D721Med (cell line): ENCODE measurements around the gene CALCB.
A peak's percentile ranks its signal among the peaks of the same experiment; 100 is the strongest.

ENCODE experiments used
- DNase-seq: peaks from one replicate; pipeline ENCODE4 v3.0.0; 2011; ENCODE audit warnings: low spot score; ENCODE audit not compliant: insufficient read length
- FAIRE-seq: peaks from 2 replicates; lab custom pipeline; 2011; peaks lifted over from hg19 to GRCh38; lab: Jason Lieb, UNC
- TF ChIP-seq, protein P1 (sequence below): IDR thresholded peaks from 2 replicates; pipeline ENCODE4 v1.5.1; 2012; ENCODE audit warnings: mild to moderate bottlenecking, control low read depth; ENCODE audit not compliant: insufficient read depth; ENCODE audit errors: missing control alignments

The CALCB gene

DNA sequence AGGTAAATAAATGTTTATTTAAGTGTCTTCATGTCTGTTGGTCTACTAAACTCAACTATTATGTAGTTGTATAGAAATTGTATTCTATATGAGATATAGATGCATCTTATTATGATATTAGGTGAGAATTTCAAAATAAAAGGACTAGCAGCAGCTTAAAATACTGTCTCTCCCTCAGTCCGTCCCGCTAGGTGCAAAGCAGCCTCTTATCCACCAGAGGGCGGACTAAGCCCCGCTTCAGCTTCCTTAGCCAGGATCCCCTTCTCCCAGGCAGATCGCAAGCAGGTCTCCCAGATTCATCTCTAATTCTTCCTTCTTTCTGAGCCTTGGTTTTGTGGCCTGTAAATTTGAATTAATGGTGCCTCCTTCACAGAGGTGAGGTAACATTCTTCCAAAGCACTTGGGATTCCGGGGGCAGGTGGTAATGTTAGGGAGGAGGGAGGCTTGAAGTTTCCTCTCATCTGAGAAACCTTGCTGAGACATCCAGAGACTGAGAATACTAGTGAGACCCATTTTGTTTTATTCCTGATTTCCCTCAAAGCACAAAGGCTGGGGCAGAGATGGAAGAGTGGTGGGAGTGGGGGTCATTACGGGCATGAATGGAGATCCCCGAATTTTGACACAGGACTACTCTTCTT lies 27.8 kb downstream of the CALCB start:
- DNase-seq (peak; percentile 32), FAIRE-seq (no peak)
- TF ChIP-seq, protein P1, sequence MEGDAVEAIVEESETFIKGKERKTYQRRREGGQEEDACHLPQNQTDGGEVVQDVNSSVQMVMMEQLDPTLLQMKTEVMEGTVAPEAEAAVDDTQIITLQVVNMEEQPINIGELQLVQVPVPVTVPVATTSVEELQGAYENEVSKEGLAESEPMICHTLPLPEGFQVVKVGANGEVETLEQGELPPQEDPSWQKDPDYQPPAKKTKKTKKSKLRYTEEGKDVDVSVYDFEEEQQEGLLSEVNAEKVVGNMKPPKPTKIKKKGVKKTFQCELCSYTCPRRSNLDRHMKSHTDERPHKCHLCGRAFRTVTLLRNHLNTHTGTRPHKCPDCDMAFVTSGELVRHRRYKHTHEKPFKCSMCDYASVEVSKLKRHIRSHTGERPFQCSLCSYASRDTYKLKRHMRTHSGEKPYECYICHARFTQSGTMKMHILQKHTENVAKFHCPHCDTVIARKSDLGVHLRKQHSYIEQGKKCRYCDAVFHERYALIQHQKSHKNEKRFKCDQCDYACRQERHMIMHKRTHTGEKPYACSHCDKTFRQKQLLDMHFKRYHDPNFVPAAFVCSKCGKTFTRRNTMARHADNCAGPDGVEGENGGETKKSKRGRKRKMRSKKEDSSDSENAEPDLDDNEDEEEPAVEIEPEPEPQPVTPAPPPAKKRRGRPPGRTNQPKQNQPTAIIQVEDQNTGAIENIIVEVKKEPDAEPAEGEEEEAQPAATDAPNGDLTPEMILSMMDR, result peak; percentile 88

DNA sequence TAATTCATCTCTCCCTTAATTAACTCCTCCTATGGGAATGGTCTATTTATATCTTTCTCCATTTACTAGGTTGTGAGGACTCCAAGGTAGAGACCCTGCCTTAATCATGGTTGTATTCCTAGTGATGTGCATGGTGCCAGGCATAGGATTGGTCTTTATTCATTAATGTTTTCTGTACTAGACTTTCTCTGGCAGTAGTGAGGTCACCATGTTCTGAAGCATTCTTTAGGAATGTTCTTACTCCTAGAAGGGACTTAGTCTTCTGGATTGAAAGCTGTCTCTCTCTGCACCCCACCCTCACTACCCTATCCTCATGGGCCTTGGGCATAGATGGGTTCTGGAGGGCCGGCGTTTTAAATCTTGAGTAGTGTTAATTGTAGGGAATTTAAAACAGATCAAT lies 30.8 kb downstream of the CALCB start:
- TF ChIP-seq, protein P1, result no peak
- DNase-seq (no peak), FAIRE-seq (no peak)

DNA sequence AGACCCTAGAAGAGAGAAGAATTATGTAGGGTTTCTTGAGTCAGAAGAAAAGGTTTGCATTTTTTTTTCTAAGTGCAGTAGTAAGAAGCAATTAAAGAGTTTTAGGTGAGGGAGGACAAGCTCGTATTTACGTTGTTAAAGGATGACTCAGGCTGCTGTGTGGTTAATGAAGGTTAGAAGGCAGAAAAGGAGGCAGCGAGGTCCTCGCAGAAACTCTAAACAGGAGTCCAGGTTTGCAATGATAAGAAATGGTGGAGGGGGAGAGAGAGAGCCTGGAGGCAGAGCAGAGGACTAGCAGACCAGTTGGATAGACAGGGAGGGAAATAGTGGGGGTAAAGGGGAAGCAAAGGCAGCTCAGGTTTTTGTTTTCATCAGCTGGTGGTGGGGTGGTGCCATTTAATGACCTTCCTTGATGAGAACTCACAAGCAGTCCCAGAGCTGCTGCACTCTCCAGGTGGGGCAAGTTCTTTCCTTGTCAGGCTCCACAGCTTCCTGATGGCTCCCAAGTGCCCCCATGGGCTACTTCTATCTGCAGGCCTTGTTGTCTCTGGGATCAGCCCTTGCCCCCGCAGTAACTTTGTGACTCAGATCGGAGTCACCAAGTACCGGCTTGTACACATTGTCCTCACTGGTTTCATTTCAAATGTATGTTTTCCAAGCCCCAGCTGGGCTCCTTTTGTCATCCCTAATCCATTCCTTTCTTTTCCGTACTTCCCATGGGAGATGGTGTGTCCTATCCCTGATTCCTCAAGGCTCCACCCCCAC lies 33.0 kb downstream of the CALCB start:
- FAIRE-seq (no peak), DNase-seq (no peak)
- TF ChIP-seq, protein P1, result no peak

DNA sequence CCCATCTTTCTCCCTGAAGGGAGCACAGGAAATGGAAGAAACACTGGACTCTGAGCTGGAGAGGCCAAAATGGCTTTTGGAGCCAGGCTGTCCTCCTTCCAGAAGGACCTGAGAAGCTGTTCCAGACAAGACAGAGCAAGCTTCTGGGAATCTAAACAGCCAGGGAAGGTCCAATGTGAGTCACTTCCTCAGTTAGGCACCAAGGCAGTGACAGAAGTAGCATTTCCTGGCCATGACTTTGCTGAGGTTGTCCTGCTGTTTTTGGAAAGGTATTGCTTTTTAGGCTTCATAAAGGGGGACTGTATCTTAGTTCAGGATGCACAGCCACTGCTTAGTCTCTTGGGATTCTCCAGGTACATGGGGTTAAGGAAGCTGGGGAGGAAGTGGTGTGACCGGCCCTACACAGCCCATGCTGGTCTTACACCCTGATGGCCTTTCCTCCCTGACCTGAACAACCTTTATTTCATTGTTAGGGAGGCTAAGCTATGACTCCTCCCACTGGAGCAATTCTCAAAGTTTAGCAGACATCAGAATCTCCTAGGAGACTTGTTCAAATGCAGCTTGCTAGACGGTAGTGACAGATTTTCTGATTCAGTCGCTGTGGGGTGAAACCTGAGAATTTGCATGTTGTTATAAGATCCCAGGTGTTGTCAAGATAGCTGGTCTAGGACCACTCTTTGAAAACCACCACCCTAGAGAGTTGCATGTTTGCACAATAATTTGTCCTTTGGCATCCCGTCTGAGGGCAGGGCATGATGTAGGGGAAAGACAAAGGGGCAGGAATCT lies 34.5 kb downstream of the CALCB start:
- TF ChIP-seq, protein P1, result no peak
- FAIRE-seq, result no peak
- no peak for DNase-seq

DNA sequence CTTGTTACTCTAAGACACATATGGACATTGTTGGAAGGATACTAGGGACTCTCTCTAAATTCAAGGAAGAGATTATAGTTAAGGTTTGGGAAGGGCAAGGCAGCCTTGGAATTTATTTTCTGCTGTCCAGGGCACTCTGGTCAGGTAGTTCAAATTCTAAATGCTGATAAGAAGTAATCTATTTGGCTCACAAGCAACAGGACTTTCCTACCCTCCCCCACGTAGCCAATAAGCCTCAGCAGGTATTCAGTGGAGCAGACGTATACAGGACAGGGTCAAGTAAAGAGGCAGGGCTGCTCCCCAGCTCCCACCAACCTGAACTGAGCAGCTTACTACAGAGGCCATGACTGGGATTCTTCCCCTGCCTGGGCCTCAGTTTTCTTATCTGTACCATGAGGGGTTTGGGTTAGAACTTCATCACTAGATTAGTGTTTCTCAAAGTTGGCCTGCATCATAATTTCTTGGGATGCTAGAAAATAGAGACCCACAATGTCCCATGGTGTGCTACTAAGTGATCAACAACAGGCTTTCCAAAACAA lies 35.3 kb downstream of the CALCB start:
- TF ChIP-seq, protein P1, result no peak
- no peak for FAIRE-seq
- no peak for DNase-seq

DNA sequence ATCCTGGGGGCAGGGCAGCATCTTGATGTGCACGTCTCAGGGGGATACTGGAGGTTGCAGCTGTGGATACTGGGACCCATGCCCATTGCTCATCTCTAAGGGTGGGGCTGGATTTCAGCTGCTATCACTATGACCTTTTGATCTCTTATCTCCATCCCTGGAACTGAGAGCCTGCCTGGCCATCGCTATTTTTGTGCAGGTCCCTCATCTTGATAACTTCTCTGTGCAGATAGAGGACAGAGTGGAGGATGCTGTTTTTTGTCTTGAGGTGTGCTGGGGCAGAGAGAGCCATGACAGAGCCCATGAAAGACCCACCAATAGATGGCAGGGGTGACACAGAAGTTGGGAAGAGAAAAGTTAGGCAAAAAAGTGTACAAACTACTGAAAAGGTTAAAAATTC lies 36.2 kb downstream of the CALCB start:
- TF ChIP-seq, protein P1, result no peak
- FAIRE-seq, result no peak
- DNase-seq, result no peak
